Upper lobe of right lung (tissue), 1 donor: ENCODE results near the gene ARRB1. TPM values are rescaled to one million over a fixed set of nuclear protein-coding genes. Genes with fewer than 3 reads are reported as not detected.
"Not testable (repeated sequence)": the region's sequence is repeated elsewhere in the genome, so short reads cannot be mapped to it uniquely, and the experiment has no call there.

Experiments used
- ATAC-seq: fragments of 200-7000 bp; cut with Tn5 transposase; one replicate; pipeline ENCODE4 v1.9.1; 2020; ENCODE audit warnings: mild to moderate bottlenecking, moderate library complexity
- DNase-seq: peaks from one replicate; pipeline ENCODE4 v3.0.0-alpha.2; 2020
- H3K27ac ChIP-seq: fragments of 200-600 bp; one replicate; pipeline ENCODE4 v1.8.0; 2022
- H3K27me3 ChIP-seq: fragments of 200-600 bp; one replicate; pipeline ENCODE4 v1.8.0; 2022; ENCODE audit warnings: mild to moderate bottlenecking
- H3K36me3 ChIP-seq: fragments of 200-600 bp; one replicate; pipeline ENCODE4 v1.8.0; 2022
- H3K4me1 ChIP-seq: fragments of 200-600 bp; one replicate; pipeline ENCODE4 v1.8.0; 2022
- H3K4me3 ChIP-seq: fragments of 200-600 bp; one replicate; pipeline ENCODE4 v1.8.0; 2022; ENCODE audit warnings: mild to moderate bottlenecking
- H3K9me3 ChIP-seq: fragments of 200-600 bp; one replicate; pipeline ENCODE4 v1.8.0; 2022
- intact Hi-C: fragments of 100-400 bp; cut with DNase I; formaldehyde crosslinking; loops from one replicate; pipeline ENCODE4 v1.11.0; 2022
- total RNA-seq: library from RNA; stranded (reverse); fragmentation: NEBNext Ultra II Directional; extraction: Animal tissue kit (Norgen Biotek cat#: 25700); gene quantifications from one replicate; pipeline ENCODE4 v1.2.1, GENCODE V29; 2021
- TF ChIP-seq, protein P1 (sequence below): fragments of 200-600 bp; IDR thresholded peaks from one replicate; pipeline ENCODE4 v1.8.0; 2022; ENCODE audit warnings: antibody characterized with exemption
- donor health status: DM: no; HTN: yes; CAD: no; lungs with severe emphysema.

Gene ARRB1
- total RNA-seq, 1 donor from 2014 or later, result 188 TPM

GRCh38 chr11:75334976-75335375 is 16.5 kb downstream of the ARRB1 start:
- Histone ChIP-seq H3K27me3 (no peaks in the 10 kb centered on the region), H3K4me3 (no peak overlapping the region), H3K9me3 (no peaks in the 10 kb centered on the region), H3K36me3 (no peaks in the 10 kb centered on the region), H3K4me1 (peaks cover 86% of the 10 kb centered on the region), H3K27ac (peak overlapping the region; percentile 7)
- ATAC-seq, result no peak
- no peak for DNase-seq
- intact Hi-C loops, result loop anchor here (5.0 kb wide), 1 partner anchor 47 kb away; no protein-coding TSS in a partner anchor
- TF ChIP-seq, protein P1, sequence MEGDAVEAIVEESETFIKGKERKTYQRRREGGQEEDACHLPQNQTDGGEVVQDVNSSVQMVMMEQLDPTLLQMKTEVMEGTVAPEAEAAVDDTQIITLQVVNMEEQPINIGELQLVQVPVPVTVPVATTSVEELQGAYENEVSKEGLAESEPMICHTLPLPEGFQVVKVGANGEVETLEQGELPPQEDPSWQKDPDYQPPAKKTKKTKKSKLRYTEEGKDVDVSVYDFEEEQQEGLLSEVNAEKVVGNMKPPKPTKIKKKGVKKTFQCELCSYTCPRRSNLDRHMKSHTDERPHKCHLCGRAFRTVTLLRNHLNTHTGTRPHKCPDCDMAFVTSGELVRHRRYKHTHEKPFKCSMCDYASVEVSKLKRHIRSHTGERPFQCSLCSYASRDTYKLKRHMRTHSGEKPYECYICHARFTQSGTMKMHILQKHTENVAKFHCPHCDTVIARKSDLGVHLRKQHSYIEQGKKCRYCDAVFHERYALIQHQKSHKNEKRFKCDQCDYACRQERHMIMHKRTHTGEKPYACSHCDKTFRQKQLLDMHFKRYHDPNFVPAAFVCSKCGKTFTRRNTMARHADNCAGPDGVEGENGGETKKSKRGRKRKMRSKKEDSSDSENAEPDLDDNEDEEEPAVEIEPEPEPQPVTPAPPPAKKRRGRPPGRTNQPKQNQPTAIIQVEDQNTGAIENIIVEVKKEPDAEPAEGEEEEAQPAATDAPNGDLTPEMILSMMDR, result no peak

- Histone ChIP-seq H3K36me3 (no peaks in the 10 kb centered on the region), H3K4me3 (no peak overlapping the region), H3K27me3 (no peaks in the 10 kb centered on the region), H3K9me3 (no peaks in the 10 kb centered on the region), H3K27ac (peak overlapping the region; percentile 7), H3K4me1 (peaks cover 86% of the 10 kb centered on the region)
- DNase-seq (no peak), ATAC-seq (no peak)
- intact Hi-C loops, result no loop called here
- TF ChIP-seq, protein P1, result no peak
Measured at GRCh38 chr11:75334402-75334891, 17.0 kb downstream of the ARRB1 start.

DNA sequence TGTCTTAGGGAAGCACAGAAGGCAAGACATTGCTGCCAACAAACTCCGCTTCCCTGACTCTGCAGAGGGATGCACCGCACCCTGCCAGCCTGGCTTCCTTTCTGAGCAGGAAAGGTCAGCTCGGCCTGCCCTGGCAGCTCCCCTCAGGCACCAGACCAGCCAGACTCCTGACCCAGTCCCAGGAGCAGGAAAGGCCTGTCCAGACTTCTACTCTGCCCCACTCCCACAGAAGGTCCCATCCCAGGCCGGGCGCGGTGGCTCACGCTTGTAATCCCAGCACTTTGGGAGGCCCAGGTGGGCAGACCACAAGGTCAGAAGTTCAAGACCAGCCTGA is 17.7 kb downstream of the ARRB1 start:
- no peaks in the 10 kb centered on the region for H3K27me3 ChIP-seq
- H3K4me1 ChIP-seq, result peaks cover 86% of the 10 kb centered on the region

DNA sequence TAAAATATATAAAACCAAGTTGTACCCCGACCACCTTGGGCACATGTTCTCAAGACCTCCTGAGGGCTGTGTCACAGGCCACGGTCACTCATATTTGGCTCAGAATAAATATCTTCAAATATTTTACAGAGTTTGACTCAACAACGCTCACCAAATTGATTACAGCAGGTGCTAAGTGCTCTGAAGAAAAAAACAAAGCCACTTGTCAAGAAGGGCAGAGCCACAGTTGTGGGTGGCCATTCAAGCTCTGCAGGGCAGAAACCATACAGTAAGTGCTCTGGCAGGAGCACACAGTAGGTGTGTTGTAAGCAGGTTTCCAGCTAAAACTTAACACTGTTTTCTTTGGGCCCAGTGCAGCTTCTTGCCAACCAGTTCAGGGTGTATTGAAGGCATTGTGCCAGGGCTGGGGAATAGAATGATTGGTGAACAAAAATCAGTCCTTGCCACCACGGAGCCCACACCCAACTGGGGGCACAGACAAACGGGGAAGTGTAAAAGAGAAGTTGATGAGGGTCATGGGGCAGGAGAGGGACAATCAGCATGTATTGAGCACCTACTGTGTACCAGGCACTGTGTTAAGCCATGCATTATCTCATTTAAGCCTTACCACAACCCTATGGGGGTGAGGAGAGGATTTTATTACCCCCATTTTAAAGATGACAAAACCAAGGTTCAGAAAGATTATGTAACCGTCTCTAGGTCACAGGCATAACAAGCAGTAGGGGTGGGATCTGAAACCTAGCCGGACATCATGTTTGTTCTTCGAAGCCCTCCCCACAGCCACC is 18.2 kb downstream of the ARRB1 start:
- Histone ChIP-seq H3K36me3 (no peaks in the 10 kb centered on the region), H3K27me3 (no peaks in the 10 kb centered on the region), H3K4me1 (peaks cover 86% of the 10 kb centered on the region), H3K27ac (peak overlapping the region; percentile 1), H3K9me3 (no peaks in the 10 kb centered on the region), H3K4me3 (no peak overlapping the region)
- intact Hi-C loops, result no loop called here
- ATAC-seq (no peak), DNase-seq (no peak)
- TF ChIP-seq, protein P1, result no peak

More for the DNA sequence above, 17.7 kb downstream of the ARRB1 start:
- Histone ChIP-seq H3K36me3 (no peaks in the 10 kb centered on the region), H3K27ac (no peak overlapping the region), H3K4me3 (no peak overlapping the region), H3K9me3 (no peaks in the 10 kb centered on the region)
- DNase-seq, result no peak
- intact Hi-C loops, result no loop called here
- peak; percentile 19 for ATAC-seq
- TF ChIP-seq, protein P1, result no peak

- not testable (repeated sequence) for DNase-seq
Measured at GRCh38 chr11:75331761-75332160, 19.7 kb downstream of the ARRB1 start.

GRCh38 chr11:75331304-75331703 is 20.2 kb downstream of the ARRB1 start:
- ATAC-seq, H3K27me3 ChIP-seq, H3K4me3 ChIP-seq, H3K36me3 ChIP-seq, DNase-seq, H3K9me3 ChIP-seq, intact Hi-C loops: not testable (repeated sequence)
- Histone ChIP-seq H3K27ac (peak overlapping the region; percentile 30), H3K4me1 (peaks cover 75% of the 10 kb centered on the region)

More at GRCh38 chr11:75331761-75332160, 19.7 kb downstream of the ARRB1 start:
- ATAC-seq, H3K4me3 ChIP-seq, intact Hi-C loops, H3K36me3 ChIP-seq, H3K9me3 ChIP-seq, H3K27me3 ChIP-seq: not testable (repeated sequence)
- Histone ChIP-seq H3K27ac (peak overlapping the region; percentile 11), H3K4me1 (peaks cover 75% of the 10 kb centered on the region)

DNA sequence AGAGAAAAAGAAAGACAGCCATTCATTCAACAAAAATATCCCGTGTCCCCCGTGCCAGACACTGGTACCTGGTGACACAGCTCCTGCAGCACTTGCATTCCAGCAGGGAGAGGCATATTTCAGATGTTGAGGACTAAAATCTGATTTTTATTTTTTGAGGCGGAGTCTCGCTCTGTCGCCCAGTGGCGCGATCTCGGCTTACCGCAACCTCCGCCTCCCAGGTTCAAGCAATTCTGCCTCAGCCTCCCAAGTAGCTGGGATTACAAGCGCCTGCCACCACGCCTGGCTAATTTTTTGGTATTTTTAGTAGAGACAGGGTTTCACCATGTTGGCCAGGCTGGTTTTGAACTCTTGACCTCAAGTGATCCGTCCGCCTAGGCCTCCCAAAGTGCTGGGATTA is 20.6 kb downstream of the ARRB1 start:
- DNase-seq, intact Hi-C loops, H3K4me3 ChIP-seq, ATAC-seq, H3K36me3 ChIP-seq, H3K9me3 ChIP-seq, H3K27me3 ChIP-seq: not testable (repeated sequence)
- Histone ChIP-seq H3K27ac (peak overlapping the region; percentile 30), H3K4me1 (peaks cover 75% of the 10 kb centered on the region)
